Natural killer cell treated with Interleukin-12 subunit alpha and Interleukin-12 subunit beta and Interleukin-15 and Interleukin-18, amount 100 ng/mL, for 72 hours (primary cell): Measurements from ENCODE around the gene ERBB2. TPM values are rescaled to one million over a fixed set of nuclear protein-coding genes. Genes with fewer than 3 reads are reported as not detected.

Experiments
- ATAC-seq, 2 donors: fragments of 150-1000 bp; cut with Tn5 transposase in 1 of 2; sonication (Bioruptor Pico), chemical (Tn5 transposase) in 1 of 2; 2 replicates each; pipeline ENCODE4 v1.10.0; 2021
- DNase-seq: peaks from one replicate; pipeline ENCODE4 v3.0.0; 2022; ENCODE audit warnings: low spot score
- H3K27ac Mint-ChIP-seq, 2 donors: 1 replicate in 1 of 2; 2 replicates in 1 of 2; pipeline ENCODE4 v1.8.0; 2022; ENCODE audit warnings: mixed read lengths in 2 of 2, mild to moderate bottlenecking in 1 of 2, moderate library complexity in 1 of 2
- H3K27me3 Mint-ChIP-seq, 2 donors: 1 replicate in 1 of 2; 2 replicates in 1 of 2; pipeline ENCODE4 v1.8.0; 2022; ENCODE audit warnings: mixed read lengths in 2 of 2
- H3K36me3 Mint-ChIP-seq: one replicate; pipeline ENCODE4 v1.8.0; 2022; ENCODE audit warnings: mixed read lengths
- H3K4me1 Mint-ChIP-seq, 2 donors: 1 replicate in 1 of 2; 2 replicates in 1 of 2; pipeline ENCODE4 v1.8.0; 2022; ENCODE audit warnings: low read depth in 2 of 2, mixed read lengths in 2 of 2, mild to moderate bottlenecking in 1 of 2
- H3K4me3 Mint-ChIP-seq: one replicate; pipeline ENCODE4 v1.8.0; 2022; ENCODE audit warnings: mixed read lengths
- H3K9me3 Mint-ChIP-seq: 2 replicates; pipeline ENCODE4 v1.8.0; 2022; ENCODE audit warnings: mixed read lengths
- total RNA-seq, 2 donors: library from RNA; stranded (reverse); gene quantifications; one replicate each; pipeline ENCODE4 v1.2.3, GENCODE V29; 2022

The ERBB2 gene
- total RNA-seq, 2 donors from 2014 or later = 3.8 to 9.5 TPM

DNA sequence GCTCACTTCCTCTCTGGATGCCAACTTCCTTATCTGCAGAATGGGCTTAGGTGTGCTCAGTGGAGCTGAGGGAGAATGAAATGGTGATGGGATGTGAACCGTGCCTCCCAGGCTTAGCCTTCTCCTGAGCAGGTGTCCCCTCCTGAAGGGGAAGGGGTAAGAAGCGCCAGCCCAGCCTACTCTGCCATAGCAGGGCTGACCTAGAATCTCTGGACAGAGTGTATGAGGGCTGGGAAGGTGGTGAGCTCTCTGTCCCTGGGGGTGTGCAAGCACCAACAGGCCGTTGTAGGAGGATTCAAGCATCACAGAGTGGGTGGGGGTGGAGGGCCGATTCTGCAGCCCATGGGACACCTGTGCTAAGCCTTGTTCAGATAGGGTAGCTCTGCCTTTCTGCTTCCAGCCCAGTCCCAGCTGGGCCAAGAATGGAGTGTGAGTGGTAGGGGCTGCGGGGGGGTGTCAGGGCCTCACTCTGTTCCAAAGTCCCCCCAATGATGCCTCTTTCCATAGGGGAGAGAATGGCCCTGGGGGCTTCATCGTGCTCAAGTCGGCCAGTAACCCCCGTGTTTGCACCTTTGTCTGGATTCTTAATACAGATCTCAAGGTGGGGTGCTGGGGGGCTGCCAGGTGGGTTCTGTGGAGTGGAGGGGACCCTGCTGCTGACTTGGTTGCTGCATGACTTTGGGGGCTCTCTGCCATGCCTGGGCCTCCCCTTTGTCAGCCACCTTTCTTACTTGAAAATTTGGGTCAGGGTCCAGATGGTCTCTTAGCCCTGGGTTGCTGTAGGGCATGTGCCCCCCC, 37.9 kb upstream of the ERBB2 start:
- no peak overlapping the region for H3K27ac Mint-ChIP-seq
- no peaks in the 10 kb centered on the region for H3K9me3 Mint-ChIP-seq
- H3K4me1 Mint-ChIP-seq = peaks cover 2 to 3% of the 10 kb centered on the region in 2 donors
- no peak for ATAC-seq
- peaks cover 0 to under 1% of the 10 kb centered on the region in 2 donors for H3K27me3 Mint-ChIP-seq
- H3K36me3 Mint-ChIP-seq = no peaks in the 10 kb centered on the region
- DNase-seq = no peak
- no peak overlapping the region for H3K4me3 Mint-ChIP-seq

DNA sequence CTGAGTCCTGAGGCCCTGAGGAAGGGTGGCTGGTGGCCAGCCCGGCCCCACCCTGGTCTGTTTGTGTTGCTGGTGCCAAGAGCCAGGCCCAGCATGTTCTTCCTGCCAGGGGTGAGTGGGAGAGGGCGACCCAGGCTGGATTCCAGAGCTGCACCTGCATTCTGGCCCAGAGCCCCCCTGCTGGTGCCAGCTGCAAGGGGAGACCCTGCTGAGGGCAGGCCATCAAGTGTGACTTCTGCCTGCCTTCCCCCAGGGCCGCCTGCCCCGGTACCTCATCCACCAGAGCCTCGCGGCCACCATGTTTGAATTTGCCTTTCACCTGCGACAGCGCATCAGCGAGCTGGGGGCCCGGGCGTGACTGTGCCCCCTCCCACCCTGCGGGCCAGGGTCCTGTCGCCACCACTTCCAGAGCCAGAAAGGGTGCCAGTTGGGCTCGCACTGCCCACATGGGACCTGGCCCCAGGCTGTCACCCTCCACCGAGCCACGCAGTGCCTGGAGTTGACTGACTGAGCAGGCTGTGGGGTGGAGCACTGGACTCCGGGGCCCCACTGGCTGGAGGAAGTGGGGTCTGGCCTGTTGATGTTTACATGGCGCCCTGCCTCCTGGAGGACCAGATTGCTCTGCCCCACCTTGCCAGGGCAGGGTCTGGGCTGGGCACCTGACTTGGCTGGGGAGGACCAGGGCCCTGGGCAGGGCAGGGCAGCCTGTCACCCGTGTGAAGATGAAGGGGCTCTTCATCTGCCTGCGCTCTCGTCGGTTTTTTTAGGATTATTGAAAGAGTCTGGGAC, 37.1 kb upstream of the ERBB2 start:
- H3K27me3 Mint-ChIP-seq = peaks cover 0 to 3% of the 10 kb centered on the region in 2 donors

GRCh38 chr17:39663340-39663687, 36.5 kb upstream of the ERBB2 start:
- Mint-ChIP-seq H3K9me3 (no peaks in the 10 kb centered on the region), H3K4me3 (no peak overlapping the region), H3K27me3 (peaks cover 0 to 3% of the 10 kb centered on the region in 2 donors), H3K4me1 (peaks cover 4 to 5% of the 10 kb centered on the region in 2 donors), H3K36me3 (no peaks in the 10 kb centered on the region), H3K27ac (no peak overlapping the region)
- DNase-seq (no peak), ATAC-seq (no peak)

More for the DNA sequence above, 37.1 kb upstream of the ERBB2 start:
- ATAC-seq = no peak
- Mint-ChIP-seq H3K27ac (no peak overlapping the region), H3K4me3 (no peak overlapping the region), H3K4me1 (peaks cover 4% of the 10 kb centered on the region in 2 donors), H3K36me3 (no peaks in the 10 kb centered on the region), H3K9me3 (no peaks in the 10 kb centered on the region)
- DNase-seq = no peak

DNA sequence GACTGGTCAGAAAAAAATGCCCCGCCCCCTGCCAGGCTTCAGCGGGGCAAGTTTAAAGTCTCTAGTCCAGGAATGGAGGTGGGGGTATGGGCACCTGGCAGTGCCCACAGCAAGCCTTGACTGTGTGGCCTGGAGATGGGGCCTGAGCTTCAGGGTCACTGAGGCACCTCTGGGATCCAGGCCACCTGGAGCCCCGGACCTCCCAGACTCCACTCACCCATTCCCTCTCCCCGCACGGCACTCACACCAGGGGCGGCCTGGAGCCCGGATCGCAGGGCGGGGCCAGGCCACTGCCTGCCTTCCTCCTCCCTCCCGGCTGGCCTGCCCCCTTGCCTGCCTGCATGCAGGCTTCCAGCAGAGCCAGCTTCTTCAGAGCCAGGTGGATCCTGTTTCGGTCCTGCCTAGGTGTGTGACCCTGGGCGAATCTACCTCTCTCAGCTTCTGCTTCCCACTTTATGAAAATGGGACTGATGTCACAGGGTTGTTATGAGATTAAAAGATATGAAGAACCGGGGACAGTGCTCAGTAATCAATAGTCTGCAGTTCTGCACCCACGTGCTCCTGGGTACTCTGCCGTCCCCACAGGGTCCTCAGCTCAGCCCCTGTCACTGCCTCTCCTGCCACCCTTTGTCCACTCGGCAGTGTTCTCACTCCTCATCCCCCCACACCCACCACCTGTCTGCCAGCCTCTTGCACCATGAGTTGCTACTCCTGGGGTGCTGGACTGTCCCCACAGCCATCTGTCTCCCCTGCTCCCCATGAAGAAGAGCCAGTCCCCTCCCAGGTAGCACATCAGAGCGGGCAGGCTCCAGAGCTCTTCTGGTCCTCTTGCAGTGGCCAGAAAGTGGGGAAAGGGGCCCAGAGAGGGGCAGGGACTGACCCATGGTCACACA, 35.9 kb upstream of the ERBB2 start:
- H3K36me3 Mint-ChIP-seq = no peaks in the 10 kb centered on the region
- peaks cover 9 to 11% of the 10 kb centered on the region in 2 donors for H3K4me1 Mint-ChIP-seq
- DNase-seq (no peak), ATAC-seq (no peak)
- no peaks in the 10 kb centered on the region for H3K9me3 Mint-ChIP-seq
- peaks cover 0 to 3% of the 10 kb centered on the region in 2 donors for H3K27me3 Mint-ChIP-seq
- H3K4me3 Mint-ChIP-seq = no peak overlapping the region
- H3K27ac Mint-ChIP-seq = no peak overlapping the region

GRCh38 chr17:39664581-39665561, 35.0 kb upstream of the ERBB2 start, which contains the start of gene TCAP:
TSS of gene TCAP (plus strand) at chr17:39665349. CDS start at chr17:39665360, 11 bp downstream.
- H3K4me1 Mint-ChIP-seq = peaks cover 11 to 12% of the 10 kb centered on the region in 2 donors
- no peak within 1 kb of the TSS for H3K27ac Mint-ChIP-seq
- no peaks in the 10 kb centered on the region for H3K9me3 Mint-ChIP-seq
- H3K4me3 Mint-ChIP-seq = peak within 1 kb of the TSS; percentile 25
- H3K36me3 Mint-ChIP-seq = no peaks in the 10 kb centered on the region
- ATAC-seq = no peak
- peaks cover 0 to 3% of the 10 kb centered on the region in 2 donors for H3K27me3 Mint-ChIP-seq
- DNase-seq = no peak

DNA sequence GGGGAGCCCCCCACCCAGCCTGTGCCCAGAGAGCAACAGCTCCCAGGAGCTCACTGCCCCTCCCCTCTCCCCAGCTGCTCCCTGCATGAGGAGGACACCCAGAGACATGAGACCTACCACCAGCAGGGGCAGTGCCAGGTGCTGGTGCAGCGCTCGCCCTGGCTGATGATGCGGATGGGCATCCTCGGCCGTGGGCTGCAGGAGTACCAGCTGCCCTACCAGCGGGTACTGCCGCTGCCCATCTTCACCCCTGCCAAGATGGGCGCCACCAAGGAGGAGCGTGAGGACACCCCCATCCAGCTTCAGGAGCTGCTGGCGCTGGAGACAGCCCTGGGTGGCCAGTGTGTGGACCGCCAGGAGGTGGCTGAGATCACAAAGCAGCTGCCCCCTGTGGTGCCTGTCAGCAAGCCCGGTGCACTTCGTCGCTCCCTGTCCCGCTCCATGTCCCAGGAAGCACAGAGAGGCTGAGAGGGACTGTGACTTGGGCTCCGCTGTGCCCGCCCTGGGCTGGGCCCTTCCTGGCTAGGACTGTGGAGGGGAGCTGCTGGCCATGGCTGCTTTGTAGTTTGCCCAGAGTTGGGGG, 34.1 kb upstream of the ERBB2 start:
- H3K36me3 Mint-ChIP-seq = no peaks in the 10 kb centered on the region
- no peaks in the 10 kb centered on the region for H3K9me3 Mint-ChIP-seq
- ATAC-seq (no peak), DNase-seq (no peak)
- peaks cover 0 to 3% of the 10 kb centered on the region in 2 donors for H3K27me3 Mint-ChIP-seq
- peak overlapping the region; percentile 25 for H3K4me3 Mint-ChIP-seq
- no peak overlapping the region for H3K27ac Mint-ChIP-seq
- H3K4me1 Mint-ChIP-seq = peaks cover 11 to 12% of the 10 kb centered on the region in 2 donors

DNA sequence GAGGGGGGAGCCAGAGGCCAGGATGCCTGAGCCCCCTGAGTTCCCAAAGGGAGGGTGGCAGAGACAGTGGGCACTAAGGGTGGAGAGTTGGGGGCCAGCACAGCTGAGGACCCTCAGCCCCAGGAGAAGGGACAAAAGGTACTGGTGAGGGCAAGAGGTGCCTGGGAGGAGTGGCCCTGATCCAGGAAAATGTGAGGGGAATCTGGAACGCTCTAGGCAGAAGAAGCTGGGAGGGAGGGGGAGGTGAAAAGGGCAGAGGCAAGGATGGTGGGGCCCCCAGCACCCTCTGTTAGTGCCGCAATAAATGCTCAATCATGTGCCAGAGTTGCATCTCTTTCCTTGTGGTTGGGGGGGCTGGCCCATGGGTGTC, 33.6 kb upstream of the ERBB2 start:
- no peak for ATAC-seq
- Mint-ChIP-seq H3K27ac (no peak overlapping the region), H3K4me3 (peak overlapping the region; percentile 25), H3K27me3 (peaks cover 0 to 3% of the 10 kb centered on the region in 2 donors), H3K4me1 (peaks cover 11 to 12% of the 10 kb centered on the region in 2 donors), H3K36me3 (no peaks in the 10 kb centered on the region), H3K9me3 (no peaks in the 10 kb centered on the region)
- DNase-seq = no peak

DNA sequence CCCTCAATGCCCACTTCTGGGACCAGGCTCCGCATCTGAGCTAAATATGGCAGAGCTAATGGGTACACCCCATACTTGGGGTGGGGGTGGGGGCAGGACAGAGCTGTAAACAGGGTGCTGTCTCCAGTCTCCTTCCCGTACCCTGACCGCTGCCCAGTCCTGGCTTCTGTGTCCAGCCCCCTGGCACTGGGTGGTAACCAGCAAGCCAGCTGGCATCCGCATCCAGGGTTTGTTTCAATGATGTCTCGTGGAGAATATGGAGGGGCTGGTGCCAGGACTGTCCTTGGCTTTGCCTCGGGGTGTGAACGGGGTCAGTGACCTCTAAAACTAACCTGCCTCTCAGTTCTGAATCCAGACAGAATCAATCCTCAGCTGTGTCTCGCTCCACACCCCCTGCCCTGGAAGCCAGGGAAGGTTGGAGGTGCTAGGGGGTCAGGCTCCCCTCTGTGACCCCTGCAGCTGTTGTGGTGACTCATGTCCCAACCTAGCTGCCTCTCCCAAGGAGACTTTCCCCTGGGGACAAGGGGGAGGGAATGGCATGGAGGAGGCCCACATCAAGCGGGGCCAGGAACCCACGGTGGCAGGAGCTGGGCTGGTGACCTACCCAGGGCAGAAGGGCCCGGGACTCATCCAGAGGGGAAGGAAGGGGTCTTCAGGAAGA, 33.1 kb upstream of the ERBB2 start:
- no peak for ATAC-seq
- peaks cover 0 to 3% of the 10 kb centered on the region in 2 donors for H3K27me3 Mint-ChIP-seq
- H3K9me3 Mint-ChIP-seq = no peaks in the 10 kb centered on the region
- peak overlapping the region; percentile 59 for H3K4me3 Mint-ChIP-seq
- no peak for DNase-seq
- H3K36me3 Mint-ChIP-seq = no peaks in the 10 kb centered on the region
- no peak overlapping the region for H3K27ac Mint-ChIP-seq
- peaks cover 11 to 12% of the 10 kb centered on the region in 2 donors for H3K4me1 Mint-ChIP-seq

GRCh38 chr17:39667262-39667944, 32.5 kb upstream of the ERBB2 start:
- ATAC-seq = no peak
- Mint-ChIP-seq H3K9me3 (no peaks in the 10 kb centered on the region), H3K4me1 (peaks cover 11 to 15% of the 10 kb centered on the region in 2 donors), H3K36me3 (no peaks in the 10 kb centered on the region), H3K27me3 (peaks cover 0 to 3% of the 10 kb centered on the region in 2 donors), H3K4me3 (peak overlapping the region; percentile 65), H3K27ac (no peak overlapping the region)
- no peak for DNase-seq

GRCh38 chr17:39667945-39668924, 31.6 kb upstream of the ERBB2 start, which contains the start of gene PNMT:
TSS of gene PNMT (plus strand) at chr17:39668453. CDS start at chr17:39668476, 23 bp downstream.
- H3K27me3 Mint-ChIP-seq = peaks cover 0 to 3% of the 10 kb centered on the region in 2 donors
- H3K36me3 Mint-ChIP-seq = no peaks in the 10 kb centered on the region
- DNase-seq (peak; percentile 83), ATAC-seq (peak; percentile 71 to 83)
- H3K4me3 Mint-ChIP-seq = peak within 1 kb of the TSS; percentile 65
- H3K27ac Mint-ChIP-seq = no peak within 1 kb of the TSS
- no peaks in the 10 kb centered on the region for H3K9me3 Mint-ChIP-seq
- peaks cover 11 to 16% of the 10 kb centered on the region in 2 donors for H3K4me1 Mint-ChIP-seq
